Fibroblast of skin of abdomen (primary cell): Measurements from ENCODE around the gene TET2.

Experiments used
- DNase-seq: peaks from one replicate; pipeline ENCODE4 v3.0.0-alpha.2; 2013

The TET2 gene

DNA sequence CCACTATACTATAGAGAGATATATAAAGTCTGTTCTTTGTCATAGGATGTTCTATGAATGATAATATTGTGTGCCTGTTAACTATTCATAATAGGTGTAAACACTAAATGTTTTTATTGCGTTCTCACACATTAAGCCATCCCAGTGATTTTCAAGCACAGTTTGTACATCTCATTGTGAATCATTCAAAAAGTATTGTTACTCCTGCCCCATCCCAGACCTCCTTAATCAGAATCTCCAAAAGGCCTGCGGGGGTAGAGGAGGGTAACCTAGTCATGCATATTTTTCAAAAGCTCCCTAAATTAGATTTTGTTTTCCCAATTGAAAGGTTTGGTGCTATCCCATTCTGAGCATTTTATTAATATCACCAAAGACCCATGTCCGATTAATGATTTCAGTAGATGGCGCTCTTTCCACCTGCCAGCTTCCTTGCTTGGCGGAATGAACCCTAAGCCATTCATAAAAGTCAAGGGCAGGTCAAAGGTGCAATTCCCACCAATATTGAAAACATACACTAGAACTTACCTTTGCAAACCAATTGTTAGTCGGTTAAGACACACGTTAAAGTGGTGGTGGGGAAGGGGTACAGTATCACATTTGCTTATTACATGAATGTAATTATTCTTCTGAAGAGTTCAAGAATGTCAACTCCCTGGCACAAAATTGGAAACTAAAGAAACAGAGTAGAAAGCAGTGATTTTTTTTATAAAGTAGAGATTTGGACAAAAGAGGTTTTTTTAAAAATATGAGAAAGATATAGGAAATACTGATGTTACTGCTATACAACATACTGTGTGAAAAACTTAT lies 5.8 kb upstream of the TET2 start:
- no peak for DNase-seq

DNA sequence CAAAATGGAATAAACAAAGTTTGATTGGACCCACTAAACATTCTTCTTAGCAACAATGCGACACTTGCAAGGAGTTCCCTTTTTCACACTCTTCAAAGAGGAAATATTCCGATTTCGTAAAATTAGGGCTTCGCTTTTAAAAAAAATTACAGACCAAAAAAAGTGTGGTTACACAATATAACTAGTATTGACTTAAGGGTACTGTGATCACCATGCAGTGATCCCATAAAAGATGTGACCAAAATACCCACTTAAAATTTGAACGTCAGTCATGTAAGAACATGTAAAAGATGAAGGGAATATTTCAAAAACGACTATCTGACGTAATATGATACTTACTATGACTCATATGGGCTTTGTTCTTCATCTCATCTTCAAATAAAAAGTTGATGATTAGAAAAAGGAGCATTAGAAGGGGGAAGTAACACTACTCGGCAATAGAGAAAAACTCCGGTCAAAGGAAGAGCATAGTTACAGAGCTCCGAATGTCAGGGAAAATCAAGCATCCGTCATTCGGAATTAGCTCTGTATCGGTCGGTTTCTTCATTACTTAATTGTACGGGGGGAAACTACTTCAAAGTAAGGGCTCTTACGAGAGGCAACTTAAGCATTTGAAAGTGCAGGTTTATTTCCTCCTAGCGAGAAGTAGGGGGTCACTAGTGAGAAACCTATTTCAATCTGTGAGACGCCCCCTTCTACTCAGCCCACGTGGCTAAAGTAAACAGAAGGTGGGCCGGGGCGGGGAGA lies 1.3 kb upstream of the TET2 start:
- no peak for DNase-seq

DNA sequence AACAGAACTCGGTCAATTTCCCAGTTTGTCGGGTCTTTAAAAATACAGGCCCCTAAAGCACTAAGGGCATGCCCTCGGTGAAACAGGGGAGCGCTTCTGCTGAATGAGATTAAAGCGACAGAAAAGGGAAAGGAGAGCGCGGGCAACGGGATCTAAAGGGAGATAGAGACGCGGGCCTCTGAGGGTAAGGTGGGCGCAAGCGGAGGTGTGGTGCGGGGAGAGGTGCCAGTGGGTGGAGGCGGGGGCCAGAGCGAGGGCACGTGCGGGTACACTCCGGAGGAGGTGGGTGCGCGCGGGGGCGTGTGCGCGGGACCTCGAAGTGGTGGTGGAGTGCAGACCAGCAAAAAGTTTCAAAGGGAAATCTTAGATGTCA lies 787 bp upstream of the TET2 start:
- no peak for DNase-seq

DNA sequence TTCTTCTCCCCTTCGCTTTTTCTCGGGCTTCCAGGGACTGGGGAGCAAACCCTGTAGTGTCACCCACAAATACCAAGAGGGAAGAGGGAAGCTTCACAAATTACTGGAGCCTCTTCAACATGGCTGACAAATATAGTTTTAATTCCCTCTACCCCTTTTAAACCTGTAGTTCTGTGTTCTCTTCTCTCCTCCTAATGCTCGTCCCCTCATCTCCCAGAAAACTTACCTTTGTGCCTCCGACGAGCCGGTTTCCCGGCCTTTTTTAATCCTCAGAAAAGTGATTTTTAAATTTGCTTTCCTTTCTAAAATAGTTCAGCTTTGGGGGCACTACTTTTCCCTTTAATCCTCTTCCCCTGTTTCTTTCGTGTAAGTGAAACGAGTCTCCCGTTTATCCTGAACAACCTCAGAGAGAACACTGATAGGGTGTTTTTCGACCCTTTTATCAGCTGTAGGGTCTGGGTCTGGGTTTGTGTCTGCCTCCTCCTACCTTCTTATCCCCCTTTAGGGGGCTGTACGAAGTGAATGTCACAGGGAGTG lies 408 bp downstream of the TET2 start:
- DNase-seq, result no peak

DNA sequence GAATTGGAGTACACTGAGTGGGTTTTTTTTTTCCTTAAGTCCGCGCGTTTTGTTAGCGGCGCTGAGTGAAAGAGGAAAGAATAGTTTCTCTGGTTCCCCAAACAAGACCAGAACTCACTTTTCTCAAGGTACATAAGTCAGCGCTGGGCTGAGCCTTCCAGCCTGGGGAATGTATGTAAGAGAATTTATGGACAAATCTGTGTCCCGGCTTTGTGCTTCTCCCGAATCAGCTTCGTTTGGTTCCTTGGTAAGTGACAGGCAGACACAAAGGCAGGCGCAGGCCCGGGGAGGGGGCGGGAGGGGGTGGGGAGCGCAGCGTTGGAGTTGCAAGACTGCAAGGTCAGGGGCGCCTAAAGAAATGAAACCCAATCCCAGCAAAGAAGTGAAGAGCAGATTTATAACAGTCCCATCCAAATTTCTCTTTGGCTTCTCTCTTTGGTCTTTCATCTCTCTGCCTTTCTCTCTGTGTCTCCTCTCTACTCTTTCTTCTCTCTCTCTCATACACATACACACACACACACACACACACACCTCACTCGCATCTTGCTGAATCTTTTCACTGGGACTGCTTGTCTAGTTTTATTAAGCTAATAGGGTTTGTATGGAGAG lies 981 bp downstream of the TET2 start:
- DNase-seq, result peak; percentile 45

DNA sequence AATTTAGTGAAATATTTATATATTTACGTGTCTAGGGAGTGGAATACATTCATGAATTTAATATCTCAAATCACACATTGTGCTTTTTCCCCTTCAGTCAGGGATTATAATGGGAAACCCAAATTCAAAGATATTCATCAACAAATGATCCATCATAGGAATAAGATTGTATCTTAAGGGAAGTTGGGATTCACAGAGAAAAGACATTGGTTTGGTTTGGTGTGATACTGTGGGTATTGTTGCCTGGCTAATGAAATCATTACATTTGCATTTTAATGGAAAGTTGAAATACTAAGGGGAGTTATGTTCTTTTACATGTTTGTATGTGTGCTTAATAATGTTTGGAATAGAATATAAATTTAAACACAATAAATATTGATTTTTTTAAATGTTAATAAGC lies 1.7 kb downstream of the TET2 start:
- DNase-seq, result no peak

DNA sequence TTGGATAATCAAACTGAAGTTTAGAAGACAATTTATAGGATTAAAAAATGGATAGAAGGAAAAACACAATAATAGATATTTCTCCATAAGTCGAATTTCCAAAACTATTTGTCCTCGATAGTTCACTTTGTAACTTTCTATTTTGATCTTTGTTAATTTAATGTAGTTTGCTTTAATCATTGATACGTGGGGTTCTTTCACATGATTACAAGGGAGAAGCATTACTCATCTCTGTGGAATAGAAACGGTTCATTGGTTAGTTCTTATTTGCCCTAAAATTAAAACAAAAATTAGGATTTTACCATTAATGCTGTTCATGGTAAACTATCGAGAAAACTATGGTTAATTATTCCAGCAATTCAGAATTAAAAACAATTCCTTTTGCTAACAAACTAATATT lies 2.1 kb downstream of the TET2 start:
- no peak for DNase-seq

DNA sequence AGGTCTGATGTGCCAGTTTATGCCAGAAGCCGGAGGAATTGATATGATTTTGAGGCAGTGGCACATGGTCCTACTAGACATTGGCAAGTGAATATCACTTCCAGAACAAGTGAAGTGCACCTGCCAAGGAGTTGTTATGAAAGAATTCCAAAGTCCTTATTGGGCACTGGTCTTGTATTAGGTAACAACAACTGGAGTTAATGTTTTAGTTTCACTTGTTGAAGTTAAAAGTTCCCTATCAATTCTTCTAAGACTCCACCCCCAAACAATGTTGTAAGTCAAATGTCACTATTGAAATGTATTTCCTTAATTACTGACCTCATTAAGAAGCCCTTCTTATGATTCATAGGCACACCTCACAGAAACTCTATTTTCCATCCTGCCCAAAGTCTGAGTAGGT lies 3.1 kb downstream of the TET2 start:
- DNase-seq, result no peak

DNA sequence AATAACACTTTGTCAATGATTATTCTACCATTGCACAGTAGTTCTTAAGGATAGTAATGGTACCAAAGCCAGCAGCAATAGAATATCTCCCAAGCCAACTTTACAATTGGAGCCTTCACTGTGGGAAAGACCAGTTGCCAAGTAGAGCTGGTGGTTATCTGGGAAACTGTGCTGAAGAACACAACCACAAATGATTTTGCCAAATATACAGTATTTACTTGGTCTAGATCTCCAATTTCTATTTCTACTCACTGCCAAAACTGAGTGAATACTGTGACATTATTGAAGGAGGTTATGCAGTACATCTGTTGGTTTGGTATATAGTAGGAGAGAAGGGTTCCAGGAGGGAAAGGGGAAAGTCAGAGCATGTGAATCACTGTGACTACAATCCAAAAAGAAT lies 3.8 kb downstream of the TET2 start:
- no peak for DNase-seq

DNA sequence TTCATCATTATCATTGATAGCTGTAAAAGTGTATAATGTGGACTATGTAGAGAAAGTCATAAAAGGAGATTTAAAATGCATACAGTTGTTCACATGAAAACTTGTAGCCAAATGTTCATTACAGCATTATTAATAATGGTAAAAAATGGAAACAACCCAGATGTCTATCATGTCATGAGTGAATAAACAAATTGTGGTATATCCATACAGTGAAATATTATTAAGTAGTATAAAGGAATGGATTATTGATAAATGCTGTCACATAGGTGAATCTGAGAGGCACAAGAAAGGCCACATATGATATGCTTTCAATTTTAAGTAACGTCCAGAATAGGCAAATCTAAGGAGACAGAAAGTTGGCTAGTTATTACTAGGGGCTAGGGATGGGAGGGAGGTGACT lies 7.1 kb downstream of the TET2 start:
- no peak for DNase-seq

DNA sequence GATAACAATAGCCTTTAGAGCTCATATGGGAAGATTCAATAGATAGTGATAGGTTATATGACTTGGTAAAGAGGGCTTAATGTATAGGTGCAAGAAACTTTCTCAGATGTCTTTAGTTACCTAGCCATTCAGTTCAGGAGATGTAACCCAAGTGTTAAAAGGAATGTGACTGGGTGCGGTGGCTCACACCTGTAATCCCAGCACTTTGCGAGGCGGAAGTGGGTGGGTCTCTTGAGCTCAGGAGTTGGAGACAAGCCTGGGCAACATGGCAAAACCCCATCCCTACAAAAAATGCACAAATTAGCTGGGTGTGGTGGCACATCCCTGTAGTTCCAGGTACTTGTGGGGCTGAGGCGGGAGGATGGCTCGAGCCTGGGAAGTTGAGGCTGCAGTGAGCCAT lies 7.9 kb downstream of the TET2 start:
- DNase-seq, result no peak

DNA sequence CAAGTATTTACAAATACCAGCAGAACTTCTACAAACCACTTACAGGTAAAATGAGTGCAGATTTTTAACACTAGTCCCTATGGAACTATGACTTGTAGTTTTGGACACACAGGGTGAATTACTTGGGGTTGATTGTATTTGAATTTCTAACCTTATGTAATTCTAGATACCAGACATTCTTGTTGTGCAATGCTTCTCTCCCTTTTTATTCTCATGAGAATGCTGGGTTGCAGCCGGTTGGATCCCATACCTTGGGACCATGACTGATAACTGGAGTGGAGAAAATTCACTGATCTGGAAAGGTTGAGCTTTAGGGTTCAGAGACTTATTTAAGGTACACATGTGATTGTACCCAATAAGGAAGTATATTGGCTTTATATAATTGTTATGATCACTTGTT lies 8.8 kb downstream of the TET2 start:
- DNase-seq, result no peak

DNA sequence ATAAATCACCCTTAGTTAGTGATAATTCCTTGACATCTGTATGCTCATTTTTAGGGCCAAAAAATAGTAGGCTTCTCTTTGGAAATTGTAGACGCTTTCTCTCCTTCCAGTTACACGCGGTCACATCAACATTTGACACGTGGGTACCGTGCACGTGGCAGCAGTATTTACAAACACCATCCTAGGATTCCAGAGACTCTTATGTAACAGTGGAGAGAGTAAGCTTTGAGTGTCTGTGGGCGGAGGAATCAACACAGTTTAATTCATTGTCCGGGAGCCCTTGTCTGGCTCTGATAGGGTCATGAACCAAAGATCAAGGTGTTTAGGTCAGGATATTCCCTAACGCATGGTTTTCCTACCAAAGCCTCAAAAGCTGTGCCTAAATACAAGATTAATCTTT lies 12.2 kb downstream of the TET2 start:
- no peak for DNase-seq

DNA sequence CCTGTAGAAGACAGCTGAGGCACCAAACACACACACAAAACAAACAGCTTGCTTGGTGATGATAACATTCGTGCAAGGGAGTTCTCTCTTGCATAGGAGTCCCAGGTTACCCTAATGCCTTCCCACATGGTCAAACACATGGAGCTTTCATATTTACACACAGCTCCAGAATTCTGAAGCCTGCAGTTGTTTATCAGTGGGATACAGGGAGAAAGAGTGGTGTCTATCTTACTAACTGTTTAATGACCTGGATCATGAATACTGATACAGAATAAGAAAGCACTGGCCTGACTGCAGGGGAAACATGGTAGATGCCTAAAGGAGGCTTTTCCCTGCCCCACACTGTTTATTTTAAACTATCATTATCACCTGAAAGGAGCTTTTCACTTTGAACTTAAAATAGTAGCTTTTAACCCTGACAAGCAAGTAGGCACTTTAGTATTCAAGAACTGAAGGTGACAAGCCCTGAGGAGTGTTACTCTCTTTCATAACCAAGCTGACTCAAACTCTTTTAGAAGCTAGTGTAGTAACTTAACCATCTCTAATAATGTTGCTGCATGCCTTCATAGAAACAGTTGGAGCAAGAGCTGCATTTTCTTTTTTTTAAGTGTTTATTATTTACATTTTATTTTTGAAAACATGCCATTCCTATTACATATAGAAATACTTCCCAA lies 15.6 kb downstream of the TET2 start:
- no peak for DNase-seq

DNA sequence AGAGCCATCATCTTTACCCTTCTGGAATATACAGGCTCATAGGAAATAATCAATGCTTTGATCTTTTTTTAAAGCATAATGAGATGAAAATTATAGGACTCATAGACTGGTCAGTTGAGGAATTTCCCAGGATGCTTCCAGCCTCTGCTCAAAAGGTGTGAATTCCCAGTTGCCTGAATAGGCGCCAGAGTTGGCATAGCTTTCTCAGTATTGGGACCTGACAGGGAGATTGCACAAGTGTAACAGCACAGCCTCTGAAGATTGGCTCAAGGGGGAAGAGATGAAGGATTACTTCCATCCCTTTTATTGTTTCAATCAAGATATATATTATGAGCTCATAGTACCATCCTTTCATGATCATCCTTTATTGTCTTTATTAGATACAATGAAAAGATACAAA lies 17.9 kb downstream of the TET2 start:
- DNase-seq, result no peak

DNA sequence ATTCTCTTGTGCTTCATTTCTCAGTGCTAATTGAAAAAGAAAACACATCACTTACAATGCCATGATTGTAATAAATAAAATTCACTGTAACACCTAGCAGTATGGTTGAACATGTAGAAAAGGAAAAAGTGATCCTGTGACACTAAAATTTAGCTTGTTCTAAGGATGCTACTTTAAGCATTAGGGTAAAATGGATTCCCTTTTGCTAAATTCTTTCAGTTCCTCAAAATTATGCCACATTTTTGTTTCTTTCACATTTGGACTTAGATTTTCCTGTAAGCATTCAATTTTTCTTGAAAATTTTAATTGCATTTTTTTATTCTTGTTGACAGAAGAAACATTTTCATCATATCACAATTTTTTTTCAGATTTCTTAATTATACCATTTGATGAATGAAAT lies 19.4 kb downstream of the TET2 start:
- no peak for DNase-seq

DNA sequence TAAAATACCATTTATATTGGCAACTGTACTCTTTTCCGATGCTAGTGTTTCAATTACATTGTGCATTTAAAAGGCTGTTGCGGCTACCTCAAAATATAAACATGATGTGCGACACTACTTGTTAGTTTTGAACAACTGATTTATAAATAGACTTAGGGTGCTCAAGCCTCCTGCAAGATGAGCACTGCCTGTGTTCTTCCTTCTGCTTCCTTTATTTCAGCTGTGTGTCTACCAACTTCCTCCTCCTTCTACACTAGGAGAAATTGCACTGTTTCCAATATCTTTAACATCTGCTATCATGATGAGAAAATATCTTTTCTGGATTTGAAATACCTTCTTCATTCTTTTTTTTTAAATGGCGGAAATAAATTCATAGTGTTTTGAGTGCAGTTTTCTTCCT lies 24.0 kb downstream of the TET2 start:
- no peak for DNase-seq

DNA sequence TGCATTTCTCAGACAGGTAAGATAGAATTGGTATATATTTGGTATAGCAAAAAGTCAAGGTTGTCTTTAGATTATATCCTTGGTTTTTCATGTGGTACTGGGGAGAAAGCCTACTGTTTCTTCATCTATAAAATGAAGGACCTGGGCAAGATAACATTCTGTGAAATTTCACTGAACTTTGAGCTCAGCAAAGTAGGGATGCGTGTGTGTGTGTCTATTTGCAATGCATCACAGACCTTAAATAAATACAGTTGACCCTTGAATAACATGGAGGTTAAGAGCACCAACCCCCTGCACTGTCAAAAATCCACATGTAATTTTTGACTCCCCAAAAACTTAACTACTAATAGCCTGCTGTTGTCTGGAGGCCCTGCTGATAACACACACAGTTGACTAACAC lies 25.2 kb downstream of the TET2 start:
- DNase-seq, result no peak

DNA sequence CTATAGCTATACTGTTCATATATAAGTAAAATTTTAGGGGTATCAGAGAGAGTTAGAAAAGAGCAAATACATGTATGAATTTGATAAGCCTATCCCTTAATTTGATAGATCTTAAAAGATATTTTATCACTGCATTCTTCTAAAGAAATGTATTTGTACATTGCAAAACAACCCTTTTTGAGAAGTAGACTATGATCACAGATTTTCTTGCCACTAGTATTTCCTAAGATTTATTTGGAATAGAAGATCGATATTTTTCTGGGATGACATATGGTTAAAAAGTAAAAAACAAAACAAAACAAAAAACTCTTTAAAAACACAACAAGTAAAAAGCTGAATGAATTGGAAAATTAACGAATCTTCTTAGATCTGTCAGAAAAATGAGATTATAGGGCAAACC lies 27.4 kb downstream of the TET2 start:
- DNase-seq, result no peak

DNA sequence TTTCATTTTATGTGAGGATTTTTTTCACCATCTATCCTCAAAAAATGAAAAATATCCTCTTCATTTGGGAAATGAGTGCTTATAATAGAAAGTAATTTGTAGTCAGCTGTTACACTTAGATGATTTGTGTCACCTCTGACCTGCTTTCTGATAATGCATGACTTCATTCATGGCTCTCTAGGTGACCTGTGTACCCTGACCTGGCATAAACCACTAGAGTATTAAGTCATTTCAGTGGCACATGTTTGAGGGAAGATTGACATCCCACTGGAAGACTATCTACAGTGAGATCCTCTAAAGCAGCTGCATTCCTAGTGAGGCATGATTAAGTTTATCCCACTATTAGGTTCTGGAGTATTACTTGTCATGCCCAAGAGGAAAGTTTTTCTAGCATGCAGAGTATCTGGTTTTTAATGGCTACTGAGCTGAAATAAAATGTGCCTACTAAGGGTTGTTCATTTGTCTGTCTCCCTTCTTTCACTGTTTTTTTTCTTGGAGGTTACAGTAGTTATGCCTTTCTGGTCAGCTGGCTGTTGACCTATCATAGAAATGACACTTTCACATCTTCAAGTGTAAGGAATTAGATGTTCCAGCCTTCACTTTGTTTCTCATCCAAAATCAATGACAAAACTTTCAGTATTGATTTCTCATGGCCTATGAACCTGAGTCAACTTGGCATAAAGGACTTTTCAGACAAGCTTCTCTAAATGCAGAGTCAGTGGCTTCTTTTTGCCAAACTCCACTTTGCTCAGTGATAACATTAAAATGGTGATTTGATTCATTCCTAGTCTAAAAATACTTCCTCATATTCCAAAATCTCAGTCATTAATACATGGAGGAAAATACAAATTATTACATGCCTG lies 33.1 kb downstream of the TET2 start:
- DNase-seq, result no peak

DNA sequence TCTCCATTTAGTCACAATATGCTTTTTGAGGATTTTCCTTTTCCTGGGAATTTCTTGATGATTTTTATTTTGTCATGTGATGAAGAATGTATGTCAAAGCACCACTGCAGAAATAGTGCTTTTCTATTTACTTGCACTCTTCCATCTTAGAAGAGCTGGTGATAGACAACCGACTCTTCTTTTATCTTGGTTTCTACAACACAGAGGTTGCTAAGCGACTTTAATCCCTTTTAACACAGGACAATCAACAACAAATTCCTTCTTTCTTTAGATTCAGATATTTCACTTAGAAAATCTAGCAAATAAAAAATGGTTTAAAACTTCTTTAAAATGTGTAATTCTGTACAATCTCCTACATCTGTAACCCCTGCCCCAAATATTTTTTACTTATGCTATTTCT lies 34.6 kb downstream of the TET2 start:
- DNase-seq, result no peak

DNA sequence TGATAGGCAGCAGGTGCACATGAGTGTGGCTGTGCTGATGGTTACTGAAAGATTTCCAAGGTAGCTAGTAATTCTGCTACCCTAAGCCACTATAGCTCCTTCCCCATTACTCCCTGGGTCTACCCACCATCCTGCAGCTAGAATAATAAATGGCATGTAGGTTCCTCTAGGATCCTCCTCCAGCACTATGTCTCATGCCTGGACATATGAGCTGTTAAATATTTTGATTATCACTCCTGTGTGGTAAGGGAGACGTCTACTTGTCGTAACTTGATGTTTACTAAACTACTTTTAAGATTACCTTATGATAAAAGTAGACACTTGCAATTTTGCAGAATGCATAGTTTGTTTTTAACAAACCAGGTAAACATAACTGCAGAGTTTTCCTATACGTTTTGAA lies 35.5 kb downstream of the TET2 start:
- no peak for DNase-seq
